ENCODE measurements around the gene ATG4A. TPM values are rescaled to one million over a fixed set of nuclear protein-coding genes. Genes with fewer than 3 reads are reported as not detected.

Gene ATG4A
- total and polyA plus RNA-seq, 9 of the 15 experiments (the other 6 are each of a cell fraction or from before 2014, with no cell fraction given), result 7.3 to 24.5 (median 16.6) TPM

GRCh38 chrX:108156934-108157466 lies 65.4 kb downstream of the ATG4A start:
- Histone ChIP-seq H3K9ac (ENCODE audit: insufficient read depth in 1 of 2, low read depth in 2 of 2, low read length in 2 of 2) (no peak overlapping the region), H4K20me1 (replicated peaks; ENCODE audit: control insufficient read depth, insufficient read depth, low read length) (no peaks in the 10 kb centered on the region), H3K9me1 (ENCODE audit: control insufficient read depth, insufficient read depth, low read length) (no peaks in the 10 kb centered on the region), H3K27ac (ENCODE audit: extremely low read depth, low read depth, low read length) (no peak overlapping the region), H3K9me3 (replicated peaks; ENCODE audit: control insufficient read depth, insufficient read depth, low read depth, low read length) (no peaks in the 10 kb centered on the region), H3K36me3 (ENCODE audit: control insufficient read depth, insufficient read depth, low read length) (no peaks in the 10 kb centered on the region), H3K4me2 (ENCODE audit: insufficient read depth, low read length) (no peak overlapping the region), H3K4me1 (replicated peaks in 1 of 2; ENCODE audit: control insufficient read depth in 2 of 2, insufficient read depth in 2 of 2, low read length in 2 of 2) (no peaks in the 10 kb centered on the region), H3K4me3 (no peak overlapping the region), H3K27me3 (ENCODE audit: control insufficient read depth in 2 of 2, insufficient read depth in 2 of 2, low read length in 2 of 2) (no peaks in the 10 kb centered on the region), H3K79me2 (ENCODE audit: control insufficient read depth, insufficient read depth, low read length) (no peaks in the 10 kb centered on the region), H2AFZ (ENCODE audit: low read depth, low read length) (no peak overlapping the region)
- FAIRE-seq (no peak), ATAC-seq (no peak), DNase-seq (ENCODE audit: extremely low read depth in 1 of 4, low spot score in 3 of 4) (no peak)
- BruUV-seq (replicated peaks), result no TSS peak
- intact Hi-C loops (cut with micrococcal nuclease), result no loop called here
- CTCF ChIA-PET (ENCODE audit: low intra/inter-chr PET ratio), result no interaction called here
- WGBS (ENCODE audit: insufficient coverage, low coverage, missing lambda C conversion rate), result 54% methylated on average over 4 of the region's 8 CpGs
- in situ Hi-C loops (cut with MboI), result no loop called here
- POLR2A ChIA-PET, result interaction anchor here (0.6 kb wide), 1 partner anchor 414 kb away, joined by 3 read pairs; no protein-coding TSS in a partner anchor
- TF ChIP-seq ZNF277 (CRISPR knock-in tag; IDR thresholded peaks at IDR 0.05; ENCODE audit: borderline replicate concordance) (no peak), KLF13 (tag; IDR thresholded peaks at IDR 0.05; ENCODE audit: borderline replicate concordance, low read depth) (no peak), ZHX1 (conservative IDR thresholded peaks at IDR 0.05; ENCODE audit: low read length) (no peak), EWSR1 (IDR thresholded peaks at IDR 0.05; ENCODE audit: borderline replicate concordance, low read depth, partially characterized antibody) (no peak), RBM25 (IDR thresholded peaks at IDR 0.05; ENCODE audit: low read depth, low read length, severe bottlenecking) (no peak), ZNF398 (CRISPR knock-in tag; IDR thresholded peaks at IDR 0.05) (no peak), ZNF740 (CRISPR knock-in tag; IDR thresholded peaks at IDR 0.05) (no peak), ZNF740 (tag; IDR thresholded peaks at IDR 0.05) (no peak), FOXJ2 (tag; IDR thresholded peaks at IDR 0.05) (no peak), RNF219 (CRISPR knock-in tag; IDR thresholded peaks at IDR 0.05) (no peak), MECOM (CRISPR knock-in tag; IDR thresholded peaks at IDR 0.05) (no peak)

All from K562 (cell line).